Kidney (tissue), 14 donors: ENCODE results near the gene PALLD. TPM values are rescaled to one million over a fixed set of nuclear protein-coding genes. Genes with fewer than 3 reads are reported as not detected.
"Not testable (repeated sequence)": the region's sequence is repeated elsewhere in the genome, so short reads cannot be mapped to it uniquely, and the experiment has no call there.

Source experiments
- DNase-seq, 5 donors: peaks; one replicate each; pipeline ENCODE4 v3.0.0-alpha.2; 2013 to 2020
- FAIRE-seq: peaks from 2 replicates; lab custom pipeline; 2012; peaks lifted over from hg19 to GRCh38; lab: Jason Lieb, UNC
- H3K27ac ChIP-seq, 2 donors: one replicate each; pipeline ENCODE4 v1.7.0; 2013; ENCODE audit warnings: low read depth in 2 of 2, low read length in 2 of 2, inconsistent platforms in 1 of 2
- H3K27me3 ChIP-seq: one replicate; pipeline ENCODE4 v1.7.1; 2013; ENCODE audit warnings: low read length, inconsistent platforms; ENCODE audit not compliant: control insufficient read depth, insufficient read depth
- H3K36me3 ChIP-seq, 3 donors: one replicate each; pipeline versions ENCODE4 v1.7.0 to v1.7.1; 2013; ENCODE audit warnings: low read length in 3 of 3, control low read depth in 1 of 3, inconsistent platforms in 1 of 3; ENCODE audit not compliant: insufficient read depth in 3 of 3, control insufficient read depth in 2 of 3
- H3K4me1 ChIP-seq, 3 donors: one replicate each; pipeline versions ENCODE4 v1.7.0 to v1.7.1; 2013; ENCODE audit warnings: low read length in 3 of 3, inconsistent platforms in 1 of 3, low read depth in 1 of 3; ENCODE audit not compliant: control insufficient read depth in 2 of 3, insufficient read depth in 2 of 3
- H3K4me3 ChIP-seq, 3 donors: one replicate each; pipeline versions ENCODE4 v1.7.0 to v1.8.1; 2013; ENCODE audit warnings: low read length in 3 of 3, control low read depth in 1 of 3, inconsistent platforms in 1 of 3
- H3K9ac ChIP-seq, 3 donors: one replicate each; pipeline versions ENCODE4 v1.7.0 to v1.7.1; 2013; ENCODE audit warnings: low read length in 3 of 3, control low read depth in 1 of 3, inconsistent platforms in 1 of 3
- H3K9me3 ChIP-seq, 3 donors: one replicate each; pipeline versions ENCODE4 v1.7.0 to v1.7.1; 2013; ENCODE audit warnings: low read length in 3 of 3, control low read depth in 1 of 3, inconsistent platforms in 1 of 3; ENCODE audit not compliant: control insufficient read depth in 2 of 3, insufficient read depth in 1 of 3
- intact Hi-C: fragments of 100-400 bp; cut with DNase I; formaldehyde crosslinking; loops from one replicate; pipeline ENCODE4 v1.11.1; 2022
- polyA plus RNA-seq: library from polyadenylated mRNA; stranded (reverse); fragments of 350-450 nt; fragmentation: Illumina TruSeq; extraction: RNeasy Lipid Tissue Mini Kit (QIAGEN cat#74804); gene quantifications from one replicate; pipeline ENCODE4 v1.2.3, GENCODE V29; 2014; ENCODE audit warnings: low read depth, low replicate concordance; ENCODE audit not compliant: insufficient read depth
- total RNA-seq: library from RNA; stranded (reverse); fragmentation: NEBNext Ultra II Directional; extraction: Animal tissue kit (Norgen Biotek cat#: 25700); gene quantifications from one replicate; pipeline ENCODE4 v1.2.1, GENCODE V29; 2021
- TF ChIP-seq, protein P1 (sequence below): IDR thresholded peaks from 3 replicates; pipeline ENCODE4 v1.5.1; 2012; ENCODE audit warnings: mild to moderate bottlenecking, moderate library complexity, borderline replicate concordance; ENCODE audit not compliant: insufficient read depth; ENCODE audit errors: extremely low read depth
- donor health status: control.
- donor health status: control.
- donor health status: control.
- donor health status: control.
- donor health status: control.
- donor health status: DM: yes; HTN: yes; CAD: no.
- donor health status: Normal renal cell carcinoma (clear cell type).

PALLD gene
- total and polyA plus RNA-seq, 2 donors from 2014 or later: 43.4 to 120 TPM

DNA sequence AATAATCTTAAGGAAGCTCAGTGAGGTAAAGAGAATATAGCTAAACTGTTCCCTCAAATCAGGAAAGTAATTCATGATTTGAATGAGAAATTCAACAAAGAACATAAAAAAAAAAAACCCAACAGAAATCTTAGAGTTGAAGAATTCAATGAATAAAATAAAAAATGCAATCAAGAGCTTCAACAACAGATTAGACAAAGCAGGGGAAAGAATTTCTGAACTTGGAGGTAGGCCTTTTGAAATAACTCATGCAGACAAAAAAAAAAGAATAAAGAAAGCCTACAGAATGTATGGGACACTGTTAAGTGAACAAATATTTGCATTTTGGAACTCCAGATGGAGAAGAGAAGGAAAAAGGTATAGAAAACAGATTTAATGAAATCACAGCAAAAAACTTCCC, 435.3 kb downstream of the PALLD start:
- FAIRE-seq (no peak), DNase-seq (no peak)
- Histone ChIP-seq H3K4me1 (no peaks in the 10 kb centered on the region), H3K27me3 (no peaks in the 10 kb centered on the region), H3K27ac (no peak overlapping the region), H3K4me3 (no peak overlapping the region), H3K36me3 (peaks cover 2 to 14% (median 3%) of the 10 kb centered on the region in 3 donors), H3K9ac (no peak overlapping the region), H3K9me3 (peaks cover 0 to 4% (median 0%) of the 10 kb centered on the region in 3 donors)
- TF ChIP-seq, protein P1, sequence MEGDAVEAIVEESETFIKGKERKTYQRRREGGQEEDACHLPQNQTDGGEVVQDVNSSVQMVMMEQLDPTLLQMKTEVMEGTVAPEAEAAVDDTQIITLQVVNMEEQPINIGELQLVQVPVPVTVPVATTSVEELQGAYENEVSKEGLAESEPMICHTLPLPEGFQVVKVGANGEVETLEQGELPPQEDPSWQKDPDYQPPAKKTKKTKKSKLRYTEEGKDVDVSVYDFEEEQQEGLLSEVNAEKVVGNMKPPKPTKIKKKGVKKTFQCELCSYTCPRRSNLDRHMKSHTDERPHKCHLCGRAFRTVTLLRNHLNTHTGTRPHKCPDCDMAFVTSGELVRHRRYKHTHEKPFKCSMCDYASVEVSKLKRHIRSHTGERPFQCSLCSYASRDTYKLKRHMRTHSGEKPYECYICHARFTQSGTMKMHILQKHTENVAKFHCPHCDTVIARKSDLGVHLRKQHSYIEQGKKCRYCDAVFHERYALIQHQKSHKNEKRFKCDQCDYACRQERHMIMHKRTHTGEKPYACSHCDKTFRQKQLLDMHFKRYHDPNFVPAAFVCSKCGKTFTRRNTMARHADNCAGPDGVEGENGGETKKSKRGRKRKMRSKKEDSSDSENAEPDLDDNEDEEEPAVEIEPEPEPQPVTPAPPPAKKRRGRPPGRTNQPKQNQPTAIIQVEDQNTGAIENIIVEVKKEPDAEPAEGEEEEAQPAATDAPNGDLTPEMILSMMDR: no peak
- intact Hi-C loops: no loop called here

DNA sequence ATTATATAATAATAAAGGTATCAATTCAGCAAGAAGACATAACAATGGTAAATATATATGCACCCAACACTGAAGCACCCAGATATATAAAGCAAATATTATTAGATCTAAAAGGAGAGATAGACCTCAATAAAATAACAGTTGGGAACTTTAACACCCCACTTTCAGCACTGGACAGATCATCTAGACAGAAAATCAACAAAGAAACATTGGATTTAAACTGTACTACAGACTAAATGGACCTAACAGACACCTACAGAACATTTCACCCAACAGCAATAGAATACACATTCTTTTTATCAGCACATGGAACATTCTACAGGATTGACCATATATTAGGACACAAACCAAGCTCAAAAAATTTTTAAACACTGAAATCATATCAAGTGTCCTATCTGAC, 436.6 kb downstream of the PALLD start:
- TF ChIP-seq, protein P1: no peak
- H3K4me3 ChIP-seq: no peak overlapping the region
- intact Hi-C loops: no loop called here
- peaks cover 0 to 10% (median 0%) of the 10 kb centered on the region in 3 donors for H3K36me3 ChIP-seq
- no peak overlapping the region for H3K9ac ChIP-seq
- no peak for DNase-seq
- peaks cover 0 to 4% (median 0%) of the 10 kb centered on the region in 3 donors for H3K9me3 ChIP-seq
- H3K4me1 ChIP-seq: no peaks in the 10 kb centered on the region
- no peak overlapping the region for H3K27ac ChIP-seq
- H3K27me3 ChIP-seq: no peaks in the 10 kb centered on the region
- no peak for FAIRE-seq

DNA sequence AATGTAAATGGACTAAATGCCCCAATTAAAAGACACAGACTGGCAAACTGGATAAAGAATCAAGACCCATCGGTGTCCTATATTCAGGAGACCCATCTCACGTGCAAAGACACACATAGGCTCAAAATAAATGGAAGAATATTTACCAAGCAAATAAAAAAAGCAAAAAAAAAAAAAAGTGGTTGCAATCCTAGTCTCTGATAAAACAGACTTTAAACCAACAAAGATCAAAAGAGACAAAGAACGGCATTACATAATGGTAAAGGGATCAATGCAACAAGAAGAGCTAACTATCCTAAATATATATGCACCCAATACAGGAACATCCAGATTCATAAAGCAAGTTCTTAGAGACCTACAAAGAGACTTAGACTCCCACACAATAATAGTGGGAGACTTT, 440.6 kb downstream of the PALLD start:
- H3K9me3 ChIP-seq, FAIRE-seq: not testable (repeated sequence)

DNA sequence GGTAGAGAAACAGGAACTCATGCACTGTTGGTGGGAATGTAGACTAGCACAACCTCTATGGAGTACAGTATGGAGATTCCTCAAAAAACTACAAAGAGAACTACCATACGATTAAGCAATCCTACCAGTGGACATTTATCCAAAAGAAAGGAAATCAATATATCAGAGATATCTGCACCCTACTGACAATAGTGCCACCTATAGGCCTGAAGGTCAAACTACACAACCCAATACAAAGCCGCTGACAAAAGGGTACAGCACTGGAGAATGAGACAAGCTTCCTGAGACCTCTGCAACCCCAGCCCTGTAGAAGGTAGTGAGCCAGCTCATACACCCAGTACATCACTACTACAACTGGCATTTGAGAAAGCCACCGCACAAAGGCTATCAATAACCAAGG, 446.1 kb downstream of the PALLD start:
- no peak overlapping the region for H3K9ac ChIP-seq
- no peak overlapping the region for H3K27ac ChIP-seq
- H3K27me3 ChIP-seq: no peaks in the 10 kb centered on the region
- H3K36me3 ChIP-seq: no peaks in the 10 kb centered on the region
- intact Hi-C loops: no loop called here
- TF ChIP-seq, protein P1: no peak
- H3K4me1 ChIP-seq: no peaks in the 10 kb centered on the region
- DNase-seq: no peak
- no peak for FAIRE-seq
- no peak overlapping the region for H3K4me3 ChIP-seq
- H3K9me3 ChIP-seq: no peaks in the 10 kb centered on the region

More for the DNA sequence above, 440.6 kb downstream of the PALLD start:
- H3K4me3 ChIP-seq, H3K9ac ChIP-seq, intact Hi-C loops, DNase-seq, H3K27ac ChIP-seq, H3K27me3 ChIP-seq, H3K36me3 ChIP-seq, H3K4me1 ChIP-seq: not testable (repeated sequence)
